ENCODE measurements around the gene SART3. TPM values are rescaled to one million over a fixed set of nuclear protein-coding genes. Genes with fewer than 3 reads are reported as not detected.

SART3 gene
- total and polyA plus RNA-seq, 2 of the 4 experiments (the other 2 are of a cell fraction): 22.6 to 37.8 TPM

- peaks cover 0 to 5% of the 10 kb centered on the region in 2 experiments; a peak in 1 of 4 replicates for H3K79me1 ChIP-seq (ENCODE audit: low read depth in 1 of 2, low read length in 2 of 2)
- H4K20me1 ChIP-seq (ENCODE audit: insufficient read depth, low read length): no peaks in the 10 kb centered on the region
- H3K4me2 ChIP-seq (ENCODE audit: low read depth, low read length): no peak overlapping the region
- H2AFZ ChIP-seq (replicated peaks; ENCODE audit: low read length, poor library complexity): no peak overlapping the region
- no peak overlapping the region for H4K91ac ChIP-seq (ENCODE audit: insufficient read depth, low read depth, low read length)
- H3K23ac ChIP-seq (ENCODE audit: low read depth, low read length): no peak overlapping the region
- no peak overlapping the region for H3K27ac ChIP-seq (ENCODE audit: insufficient read depth, low read length)
- dilution Hi-C loops (cut with HindIII; ENCODE audit: low sequenced_read_pairs, unreplicated experiment): no loop called here
- H3K36me3 ChIP-seq (ENCODE audit: control insufficient read depth, insufficient read depth, low read length): no peaks in the 10 kb centered on the region
- H3K4me3 ChIP-seq (ENCODE audit: insufficient read depth, low read depth, low read length): no peak overlapping the region
- TF ChIP-seq MAFK (IDR thresholded peaks at IDR 0.05; ENCODE audit: low read depth, low read length): no peak
- TF ChIP-seq MXI1 (IDR thresholded peaks at IDR 0.05; ENCODE audit: borderline replicate concordance, low read depth, low read length): no peak
- no peak for TF ChIP-seq POLR2A (IDR thresholded peaks at IDR 0.05; ENCODE audit: low read depth, low read length)
- TF ChIP-seq, protein P1, sequence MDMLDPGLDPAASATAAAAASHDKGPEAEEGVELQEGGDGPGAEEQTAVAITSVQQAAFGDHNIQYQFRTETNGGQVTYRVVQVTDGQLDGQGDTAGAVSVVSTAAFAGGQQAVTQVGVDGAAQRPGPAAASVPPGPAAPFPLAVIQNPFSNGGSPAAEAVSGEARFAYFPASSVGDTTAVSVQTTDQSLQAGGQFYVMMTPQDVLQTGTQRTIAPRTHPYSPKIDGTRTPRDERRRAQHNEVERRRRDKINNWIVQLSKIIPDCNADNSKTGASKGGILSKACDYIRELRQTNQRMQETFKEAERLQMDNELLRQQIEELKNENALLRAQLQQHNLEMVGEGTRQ (IDR thresholded peaks at IDR 0.05; ENCODE audit: low read depth, low read length): no peak
- no peak for TF ChIP-seq RAD21 (IDR thresholded peaks at IDR 0.05; ENCODE audit: low read length)
- no peak for TF ChIP-seq FOS (IDR thresholded peaks at IDR 0.05; ENCODE audit: low read depth, low read length)
- no peaks in the 10 kb centered on the region for H3K27me3 ChIP-seq (ENCODE audit: control insufficient read depth, insufficient read depth, low read length)
- peak overlapping the region; percentile 66; the same call in 1 of the 2 replicates for H3K4ac ChIP-seq (ENCODE audit: low read depth, low read length)
- no peak overlapping the region for H3K14ac ChIP-seq (replicated peaks; ENCODE audit: low read depth, low read length)
- DNase-seq (no peak), ATAC-seq (ENCODE audit: low read depth) (no peak)
- H3K4me1 ChIP-seq (ENCODE audit: control insufficient read depth, insufficient read depth, low read length): peaks cover 18% of the 10 kb centered on the region
- intact Hi-C loops (cut with micrococcal nuclease): loop anchor here (2.0 kb wide), 1 partner anchor 45 kb away; the partner anchor contains the start of gene ISCU
- H3K56ac ChIP-seq (ENCODE audit: extremely low read depth, insufficient read depth, low read length): no peak overlapping the region
- no peaks in the 10 kb centered on the region for H3K9me3 ChIP-seq (ENCODE audit: control insufficient read depth, insufficient read depth, low read length)
- in situ Hi-C loops (cut with MboI; ENCODE audit: low sequenced_read_pairs): no loop called here
- WGBS, 2 experiments (ENCODE audit: extremely low coverage in 2 of 2, insufficient read length in 1 of 2): 100% methylated on average over 3 of the region's 10 CpGs; no CpG with 5 or more reads in 1 of the 2 experiments
- no peak overlapping the region; the same call in 1 of the 2 replicates for H3K18ac ChIP-seq (ENCODE audit: low read depth, low read length)
- no TSS peak for BruUV-seq (replicated peaks)
- peak overlapping the region; percentile 87 for H2BK120ac ChIP-seq (ENCODE audit: low read depth, low read length)
- ChIA-PET CTCF (no interaction called here), POLR2A (ENCODE audit: unreplicated experiment) (no interaction called here)
- H3K9ac ChIP-seq (ENCODE audit: low read depth, low read length): no peak overlapping the region
- H4K5ac ChIP-seq (ENCODE audit: low read depth, low read length): no peak overlapping the region
- H2BK20ac ChIP-seq (ENCODE audit: low read depth, low read length): peak overlapping the region; percentile 84; the same call in 1 of the 2 replicates
- H4K8ac ChIP-seq (ENCODE audit: low read depth in 2 of 2, low read length in 2 of 2): no peak overlapping the region
- H3K9me1 ChIP-seq (ENCODE audit: insufficient read depth, low read length): peaks cover 4% of the 10 kb centered on the region; the same call in 1 of the 2 replicates
- peak overlapping the region; percentile 63 for H2AK9ac ChIP-seq (replicated peaks; ENCODE audit: low read depth, low read length, poor library complexity)
- H2BK5ac ChIP-seq (ENCODE audit: low read depth, low read length, poor library complexity, severe bottlenecking): no peak overlapping the region
- 0 out of 3 replicates have a peak overlapping the region, but pooled peaks have one; percentile 63 for H2BK15ac ChIP-seq (ENCODE audit: low read depth, low read length)
- peak overlapping the region; percentile 89; the same call in 1 of the 2 replicates for H2AK5ac ChIP-seq (ENCODE audit: low read depth, low read length)
These were observed 47.1 kb upstream of the SART3 start for GRCh38 chr12:108607981-108608600.

All from IMR-90 (cell line).